ENCODE results near the gene STXBP6.
A peak's percentile ranks its signal among the peaks of the same experiment; 100 is the strongest.

STXBP6 gene

GRCh38 chr14:24890716-24891115, 159.2 kb downstream of the STXBP6 start:
- H2BK5ac ChIP-seq (ENCODE audit: low read depth, low read length, poor library complexity, severe bottlenecking), result no peak overlapping the region
- H3K36me3 ChIP-seq (ENCODE audit: control insufficient read depth in 1 of 2, insufficient read depth in 2 of 2, low read depth in 1 of 2, low read length in 2 of 2), result no peaks in the 10 kb centered on the region
- no peak overlapping the region for H3K4ac ChIP-seq (ENCODE audit: low read depth in 1 of 2, low read length in 2 of 2)
- H4K91ac ChIP-seq (ENCODE audit: low read length), result no peak overlapping the region
- no peak overlapping the region for H2BK15ac ChIP-seq (ENCODE audit: low read depth, poor library complexity, severe bottlenecking)
- DNase-seq, result no peak
- H3K27me3 ChIP-seq (ENCODE audit: control insufficient read depth in 1 of 2, insufficient read depth in 1 of 2, low read length in 2 of 2), result no peaks in the 10 kb centered on the region
- no peak overlapping the region for H3K23ac ChIP-seq (ENCODE audit: low read length in 2 of 2)
- no peak overlapping the region for H2AK5ac ChIP-seq (ENCODE audit: low read length, severe bottlenecking)
- no peak overlapping the region for H3K14ac ChIP-seq (ENCODE audit: low read length in 2 of 2)
- H3K79me1 ChIP-seq (replicated peaks; ENCODE audit: low read length, poor library complexity, severe bottlenecking), result no peaks in the 10 kb centered on the region
- H2AFZ ChIP-seq (ENCODE audit: low read depth, low read length), result no peak overlapping the region
- no peak overlapping the region for H2BK120ac ChIP-seq (ENCODE audit: low read depth, low read length)
- no peak overlapping the region for H4K8ac ChIP-seq (ENCODE audit: low read length)
- no peak overlapping the region for H3K18ac ChIP-seq (ENCODE audit: low read depth in 1 of 2, low read length in 2 of 2)
- H3K4me3 ChIP-seq (ENCODE audit: insufficient read depth in 1 of 2, low read depth in 1 of 2, low read length in 2 of 2), result no peak overlapping the region
- H3K4me1 ChIP-seq (ENCODE audit: control insufficient read depth, insufficient read depth, low read depth, low read length), result no peaks in the 10 kb centered on the region
- no peak overlapping the region for H2BK12ac ChIP-seq (ENCODE audit: low read length in 2 of 2)
- H3K4me2 ChIP-seq (ENCODE audit: low read length, poor library complexity, severe bottlenecking), result no peak overlapping the region
- H3K27ac ChIP-seq (ENCODE audit: low read length, poor library complexity, severe bottlenecking), result no peak overlapping the region
- no peak overlapping the region for H3K9ac ChIP-seq (ENCODE audit: low read length)
- peaks cover 14% of the 10 kb centered on the region for H3K9me3 ChIP-seq (ENCODE audit: control insufficient read depth, low read length)

- H3K79me1 ChIP-seq (replicated peaks; ENCODE audit: low read length, poor library complexity, severe bottlenecking), result no peaks in the 10 kb centered on the region
- no peak overlapping the region for H3K23ac ChIP-seq (ENCODE audit: low read length in 2 of 2)
- no peak overlapping the region for H2BK15ac ChIP-seq (ENCODE audit: low read depth, poor library complexity, severe bottlenecking)
- no peak overlapping the region for H3K14ac ChIP-seq (ENCODE audit: low read length in 2 of 2)
- no peak overlapping the region for H2BK120ac ChIP-seq (ENCODE audit: low read depth, low read length)
- no peak for DNase-seq
- no peaks in the 10 kb centered on the region for H3K4me1 ChIP-seq (ENCODE audit: control insufficient read depth, insufficient read depth, low read depth, low read length)
- no peak overlapping the region for H3K18ac ChIP-seq (ENCODE audit: low read depth in 1 of 2, low read length in 2 of 2)
- H3K9me3 ChIP-seq (ENCODE audit: control insufficient read depth, low read length), result peaks cover 14% of the 10 kb centered on the region
- no peak overlapping the region for H4K8ac ChIP-seq (ENCODE audit: low read length)
- H3K36me3 ChIP-seq (ENCODE audit: control insufficient read depth in 1 of 2, insufficient read depth in 2 of 2, low read depth in 1 of 2, low read length in 2 of 2), result no peaks in the 10 kb centered on the region
- no peaks in the 10 kb centered on the region for H3K27me3 ChIP-seq (ENCODE audit: control insufficient read depth in 1 of 2, insufficient read depth in 1 of 2, low read length in 2 of 2)
- no peak overlapping the region for H3K27ac ChIP-seq (ENCODE audit: low read length, poor library complexity, severe bottlenecking)
- no peak overlapping the region for H3K4ac ChIP-seq (ENCODE audit: low read depth in 1 of 2, low read length in 2 of 2)
- no peak overlapping the region for H2AFZ ChIP-seq (ENCODE audit: low read depth, low read length)
- H2BK5ac ChIP-seq (ENCODE audit: low read depth, low read length, poor library complexity, severe bottlenecking), result no peak overlapping the region
- no peak overlapping the region for H3K9ac ChIP-seq (ENCODE audit: low read length)
- H2BK12ac ChIP-seq (ENCODE audit: low read length in 2 of 2), result peak overlapping the region in 1 of 2 experiments; percentile 2
- no peak overlapping the region for H4K91ac ChIP-seq (ENCODE audit: low read length)
- H2AK5ac ChIP-seq (ENCODE audit: low read length, severe bottlenecking), result no peak overlapping the region
- H3K4me3 ChIP-seq (ENCODE audit: insufficient read depth in 1 of 2, low read depth in 1 of 2, low read length in 2 of 2), result no peak overlapping the region
- no peak overlapping the region for H3K4me2 ChIP-seq (ENCODE audit: low read length, poor library complexity, severe bottlenecking)
These were observed 160.1 kb downstream of the STXBP6 start for GRCh38 chr14:24889843-24890242.

- no peak overlapping the region for H3K27ac ChIP-seq (ENCODE audit: low read length, poor library complexity, severe bottlenecking)
- no peak overlapping the region for H3K23ac ChIP-seq (ENCODE audit: low read length in 2 of 2)
- no peaks in the 10 kb centered on the region for H3K79me1 ChIP-seq (replicated peaks; ENCODE audit: low read length, poor library complexity, severe bottlenecking)
- H3K9ac ChIP-seq (ENCODE audit: low read length), result no peak overlapping the region
- H2BK5ac ChIP-seq (ENCODE audit: low read depth, low read length, poor library complexity, severe bottlenecking), result no peak overlapping the region
- no peaks in the 10 kb centered on the region for H3K27me3 ChIP-seq (ENCODE audit: control insufficient read depth in 1 of 2, insufficient read depth in 1 of 2, low read length in 2 of 2)
- H2BK12ac ChIP-seq (ENCODE audit: low read length in 2 of 2), result no peak overlapping the region
- no peaks in the 10 kb centered on the region for H3K4me1 ChIP-seq (ENCODE audit: control insufficient read depth, insufficient read depth, low read depth, low read length)
- no peak overlapping the region for H2BK15ac ChIP-seq (ENCODE audit: low read depth, poor library complexity, severe bottlenecking)
- H4K91ac ChIP-seq (ENCODE audit: low read length), result no peak overlapping the region
- no peak overlapping the region for H2AFZ ChIP-seq (ENCODE audit: low read depth, low read length)
- no peaks in the 10 kb centered on the region for H3K36me3 ChIP-seq (ENCODE audit: control insufficient read depth in 1 of 2, insufficient read depth in 2 of 2, low read depth in 1 of 2, low read length in 2 of 2)
- no peak overlapping the region for H2BK120ac ChIP-seq (ENCODE audit: low read depth, low read length)
- H3K4me3 ChIP-seq (ENCODE audit: insufficient read depth in 1 of 2, low read depth in 1 of 2, low read length in 2 of 2), result no peak overlapping the region
- DNase-seq, result no peak
- H3K14ac ChIP-seq (ENCODE audit: low read length in 2 of 2), result no peak overlapping the region
- peak overlapping the region in 1 of 2 experiments; percentile 21 for H3K18ac ChIP-seq (ENCODE audit: low read depth in 1 of 2, low read length in 2 of 2)
- peaks cover 14% of the 10 kb centered on the region for H3K9me3 ChIP-seq (ENCODE audit: control insufficient read depth, low read length)
- no peak overlapping the region for H4K8ac ChIP-seq (ENCODE audit: low read length)
- 93% methylated on average over 6 of the region's 6 CpGs for WGBS
- no peak overlapping the region for H3K4ac ChIP-seq (ENCODE audit: low read depth in 1 of 2, low read length in 2 of 2)
- no peak overlapping the region for H3K4me2 ChIP-seq (ENCODE audit: low read length, poor library complexity, severe bottlenecking)
- no peak overlapping the region for H2AK5ac ChIP-seq (ENCODE audit: low read length, severe bottlenecking)
These were observed 161.4 kb downstream of the STXBP6 start for GRCh38 chr14:24888532-24888931.

DNA sequence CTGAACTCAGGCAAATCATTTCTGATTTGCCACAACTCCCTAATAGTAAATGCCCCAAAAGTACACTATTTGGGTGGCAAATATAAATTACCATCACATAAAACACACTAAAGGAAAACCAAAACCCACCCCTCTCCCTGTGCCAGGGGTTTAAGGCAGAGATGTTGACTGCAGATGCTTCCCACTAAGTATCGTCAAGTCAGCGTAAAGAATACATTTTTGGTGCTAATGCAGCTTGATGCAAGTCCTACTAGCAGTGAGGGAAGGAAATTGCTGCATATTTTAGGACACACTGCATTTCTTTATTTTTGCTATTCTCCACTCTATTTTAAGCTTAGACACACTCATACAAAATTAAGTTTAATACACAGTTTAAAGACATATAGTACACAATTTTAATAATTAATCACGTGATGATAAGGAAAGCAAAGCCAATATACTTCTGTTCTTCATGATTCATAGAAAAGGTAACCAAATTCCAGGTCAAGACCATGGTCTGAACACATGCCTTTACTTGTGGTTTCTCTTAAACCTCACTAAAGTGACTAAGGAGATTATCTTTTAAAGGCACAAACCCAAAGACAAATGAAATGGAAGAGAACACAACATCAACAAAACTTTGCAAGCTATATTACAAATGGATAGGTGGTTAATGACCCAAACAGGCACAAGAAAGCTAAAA, 162.2 kb downstream of the STXBP6 start:
- no peak overlapping the region for H2AFZ ChIP-seq (ENCODE audit: low read depth, low read length)
- H3K14ac ChIP-seq (ENCODE audit: low read length in 2 of 2), result no peak overlapping the region
- H2AK5ac ChIP-seq (ENCODE audit: low read length, severe bottlenecking), result no peak overlapping the region
- no peak overlapping the region for H4K8ac ChIP-seq (ENCODE audit: low read length)
- H3K23ac ChIP-seq (ENCODE audit: low read length in 2 of 2), result no peak overlapping the region
- H3K4me2 ChIP-seq (ENCODE audit: low read length, poor library complexity, severe bottlenecking), result no peak overlapping the region
- no peak overlapping the region for H2BK15ac ChIP-seq (ENCODE audit: low read depth, poor library complexity, severe bottlenecking)
- H3K18ac ChIP-seq (ENCODE audit: low read depth in 1 of 2, low read length in 2 of 2), result no peak overlapping the region
- WGBS, result 83% methylated on average over 3 of the region's 3 CpGs
- no peak for DNase-seq
- H2BK120ac ChIP-seq (ENCODE audit: low read depth, low read length), result no peak overlapping the region
- peaks cover 14% of the 10 kb centered on the region for H3K9me3 ChIP-seq (ENCODE audit: control insufficient read depth, low read length)
- no peaks in the 10 kb centered on the region for H3K36me3 ChIP-seq (ENCODE audit: control insufficient read depth in 1 of 2, insufficient read depth in 2 of 2, low read depth in 1 of 2, low read length in 2 of 2)
- H3K27ac ChIP-seq (ENCODE audit: low read length, poor library complexity, severe bottlenecking), result no peak overlapping the region
- no peak overlapping the region for H4K91ac ChIP-seq (ENCODE audit: low read length)
- peak overlapping the region in 1 of 2 experiments; percentile 88 for H2BK12ac ChIP-seq (ENCODE audit: low read length in 2 of 2)
- no peaks in the 10 kb centered on the region for H3K4me1 ChIP-seq (ENCODE audit: control insufficient read depth, insufficient read depth, low read depth, low read length)
- H3K79me1 ChIP-seq (replicated peaks; ENCODE audit: low read length, poor library complexity, severe bottlenecking), result no peaks in the 10 kb centered on the region
- no peak overlapping the region for H3K4ac ChIP-seq (ENCODE audit: low read depth in 1 of 2, low read length in 2 of 2)
- H3K4me3 ChIP-seq (ENCODE audit: insufficient read depth in 1 of 2, low read depth in 1 of 2, low read length in 2 of 2), result no peak overlapping the region
- H2BK5ac ChIP-seq (ENCODE audit: low read depth, low read length, poor library complexity, severe bottlenecking), result no peak overlapping the region
- H3K27me3 ChIP-seq (ENCODE audit: control insufficient read depth in 1 of 2, insufficient read depth in 1 of 2, low read length in 2 of 2), result no peaks in the 10 kb centered on the region
- no peak overlapping the region for H3K9ac ChIP-seq (ENCODE audit: low read length)
